Right ventricle myocardium inferior (tissue), 1 donor: ENCODE data around the gene TOR2A. TPM values are rescaled to one million over a fixed set of nuclear protein-coding genes. Genes with fewer than 3 reads are reported as not detected.
"Not testable (repeated sequence)": the region's sequence is repeated elsewhere in the genome, so short reads cannot be mapped to it uniquely, and the experiment has no call there.

ENCODE experiments used
- ATAC-seq: fragments of 200-7000 bp; cut with Tn5 transposase; one replicate; pipeline ENCODE4 v1.9.1; 2020; ENCODE audit warnings: mild to moderate bottlenecking, moderate library complexity
- DNase-seq: peaks from one replicate; pipeline ENCODE4 v3.0.0; 2021; ENCODE audit errors: missing footprints
- intact Hi-C: fragments of 100-400 bp; cut with DNase I; formaldehyde crosslinking; loops from one replicate; pipeline ENCODE4 v1.11.0; 2022
- total RNA-seq: library from RNA; stranded (reverse); fragmentation: NEBNext Ultra II Directional; extraction: Animal tissue kit (Norgen Biotek cat#: 25700); gene quantifications from one replicate; pipeline ENCODE4 v1.2.1, GENCODE V29; 2021
- donor health status: DM: no; HTN: yes; CAD: no; lungs with severe emphysema.

TOR2A gene
- total RNA-seq, 1 donor from 2014 or later: 3.8 TPM

- ATAC-seq (no peak), DNase-seq (no peak)
- intact Hi-C loops: no loop called here
Measured at GRCh38 chr9:127770583-127770904, 35.5 kb upstream of the TOR2A start.

GRCh38 chr9:127769929-127770582 lies 35.0 kb upstream of the TOR2A start:
- DNase-seq: no peak

GRCh38 chr9:127769101-127769500 lies 34.0 kb upstream of the TOR2A start:
- DNase-seq: no peak
- intact Hi-C loops: no loop called here
- ATAC-seq: no peak

More at GRCh38 chr9:127769929-127770582, 35.0 kb upstream of the TOR2A start:
- intact Hi-C loops: no loop called here
- ATAC-seq: no peak

GRCh38 chr9:127768698-127769097 lies 33.6 kb upstream of the TOR2A start:
- no peak for ATAC-seq
- DNase-seq: no peak
- intact Hi-C loops: no loop called here

GRCh38 chr9:127767909-127768331 lies 32.8 kb upstream of the TOR2A start:
- intact Hi-C loops: no loop called here
- DNase-seq: no peak
- no peak for ATAC-seq

- ATAC-seq (no peak), DNase-seq (no peak)
- intact Hi-C loops: no loop called here
Measured at GRCh38 chr9:127767410-127767809, 32.3 kb upstream of the TOR2A start.

GRCh38 chr9:127765418-127765817 lies 30.3 kb upstream of the TOR2A start:
- intact Hi-C loops: no loop called here
- DNase-seq (no peak), ATAC-seq (no peak)

GRCh38 chr9:127763918-127764384 lies 28.9 kb upstream of the TOR2A start:
- intact Hi-C loops: loop anchor here (5.0 kb wide), 1 partner anchor 93 kb away; no protein-coding TSS in a partner anchor
- ATAC-seq (peak; percentile 66), DNase-seq (peak; percentile 83)

GRCh38 chr9:127762111-127762676 lies 27.1 kb upstream of the TOR2A start:
- peak; percentile 52 for ATAC-seq
- intact Hi-C loops: loop anchor here (5.0 kb wide), 1 partner anchor 95 kb away; no protein-coding TSS in a partner anchor
- DNase-seq: peak; percentile 82

- intact Hi-C loops: loop anchor here (5.0 kb wide), 1 partner anchor 96 kb away; no protein-coding TSS in a partner anchor
Measured at GRCh38 chr9:127761491-127761956, 26.4 kb upstream of the TOR2A start.

GRCh38 chr9:127761061-127761460 lies 26.0 kb upstream of the TOR2A start:
- ATAC-seq (no peak), DNase-seq (no peak)
- intact Hi-C loops: loop anchor here (5.0 kb wide), 1 partner anchor 96 kb away; no protein-coding TSS in a partner anchor

More at GRCh38 chr9:127761491-127761956, 26.4 kb upstream of the TOR2A start:
- DNase-seq (no peak), ATAC-seq (no peak)

- DNase-seq: no peak
- no peak for ATAC-seq
Measured at GRCh38 chr9:127758843-127759242, 23.7 kb upstream of the TOR2A start.

GRCh38 chr9:127756776-127757175 lies 21.7 kb upstream of the TOR2A start:
- DNase-seq, intact Hi-C loops, ATAC-seq: not testable (repeated sequence)

More at GRCh38 chr9:127758843-127759242, 23.7 kb upstream of the TOR2A start:
- intact Hi-C loops: no loop called here

- DNase-seq: no peak
- ATAC-seq: no peak
- intact Hi-C loops: no loop called here
Measured at GRCh38 chr9:127756233-127756632, 21.1 kb upstream of the TOR2A start.

GRCh38 chr9:127755061-127756060 lies 20.3 kb upstream of the TOR2A start:
- ATAC-seq: no peak
- no peak for DNase-seq

GRCh38 chr9:127754099-127755060 lies 19.3 kb upstream of the TOR2A start:
- peak; percentile 26 for ATAC-seq
- intact Hi-C loops: no loop called here
- no peak for DNase-seq

More at GRCh38 chr9:127755061-127756060, 20.3 kb upstream of the TOR2A start:
- intact Hi-C loops: no loop called here

- DNase-seq (no peak), ATAC-seq (no peak)
- intact Hi-C loops: no loop called here
Measured at GRCh38 chr9:127753622-127754021, 18.5 kb upstream of the TOR2A start.

- no peak for DNase-seq
- ATAC-seq: no peak
Measured at GRCh38 chr9:127753148-127753547, 18.1 kb upstream of the TOR2A start.

More at GRCh38 chr9:127753148-127753547, 18.1 kb upstream of the TOR2A start:
- intact Hi-C loops: no loop called here
